Measurements from ENCODE around the gene NOS3. TPM values are rescaled to one million over a fixed set of nuclear protein-coding genes. Genes with fewer than 3 reads are reported as not detected.

Gene NOS3
- total and polyA plus RNA-seq, 2 experiments from 2014 or later, result 2.6 to 6.1 TPM

DNA sequence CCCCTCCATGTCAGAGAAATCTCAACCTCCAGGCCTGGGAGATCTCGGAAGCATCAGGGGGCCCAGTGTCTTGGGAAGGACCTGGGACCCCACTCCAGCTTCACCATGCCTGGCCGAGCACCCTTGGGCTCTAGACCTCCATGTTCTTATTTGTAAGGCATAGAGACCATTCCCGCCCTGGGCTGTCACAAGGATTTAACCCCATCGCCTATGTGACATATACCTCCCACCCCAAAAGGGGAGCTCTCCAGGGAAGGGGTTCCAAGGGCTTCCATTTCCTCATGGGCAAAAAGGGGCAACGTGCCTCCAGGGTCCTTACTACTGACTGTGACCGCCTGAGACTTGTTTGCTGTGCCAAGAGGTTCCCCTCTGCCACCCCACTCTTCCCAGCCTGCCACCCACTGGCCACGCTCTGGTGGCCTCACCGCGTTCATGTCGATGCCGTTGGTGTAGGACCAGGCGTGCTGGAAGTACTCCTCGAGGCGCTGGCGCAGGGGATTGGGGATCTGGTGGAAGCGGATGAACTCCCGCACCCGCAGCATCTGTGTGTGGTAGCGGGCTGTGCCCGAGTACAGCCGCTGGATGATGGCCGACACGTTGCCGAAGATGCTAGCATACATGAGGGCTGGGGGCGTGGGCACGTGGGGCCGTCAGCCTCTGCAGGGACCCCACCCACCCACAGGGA is 40.2 kb upstream of the NOS3 start:
- Histone ChIP-seq H3K79me2 (replicated peaks; ENCODE audit: insufficient read depth) (no peaks in the 10 kb centered on the region), H3K36me3 (ENCODE audit: insufficient read depth) (no peaks in the 10 kb centered on the region), H3F3A (replicated peaks; ENCODE audit: low read depth) (0 out of 2 replicates have a peak, but pooled peaks cover 3% of the 10 kb centered on the region), H3K4me3 (no peak overlapping the region), H3K27me3 (ENCODE audit: insufficient read depth) (peaks cover 15% of the 10 kb centered on the region), H4K20me1 (replicated peaks; ENCODE audit: insufficient read depth) (no peaks in the 10 kb centered on the region; the same call in 1 of the 2 replicates), H3K27ac (ENCODE audit: low read depth) (no peak overlapping the region), H2AFZ (no peak overlapping the region), H3K4me2 (no peak overlapping the region), H3K9me2 (ENCODE audit: insufficient read depth) (no peaks in the 10 kb centered on the region), H3K4me1 (ENCODE audit: insufficient read depth) (peaks cover 23% of the 10 kb centered on the region)
- no peak for ATAC-seq
- peaks cover 36% of the 10 kb centered on the region for H3K4me1 Mint-ChIP-seq
- no peak for DNase-seq (ENCODE audit: low spot score)
- no peak overlapping the region for H3K4me3 Mint-ChIP-seq
- peaks cover 17% of the 10 kb centered on the region for H3K27me3 Mint-ChIP-seq (ENCODE audit: insufficient read depth, low read depth, poor library complexity)
- H3K9me3 Mint-ChIP-seq, result no peaks in the 10 kb centered on the region
- no peaks in the 10 kb centered on the region for H3K36me3 Mint-ChIP-seq (ENCODE audit: low read depth)
- H3K27ac Mint-ChIP-seq, result no peak overlapping the region
- TF ChIP-seq, protein P1, sequence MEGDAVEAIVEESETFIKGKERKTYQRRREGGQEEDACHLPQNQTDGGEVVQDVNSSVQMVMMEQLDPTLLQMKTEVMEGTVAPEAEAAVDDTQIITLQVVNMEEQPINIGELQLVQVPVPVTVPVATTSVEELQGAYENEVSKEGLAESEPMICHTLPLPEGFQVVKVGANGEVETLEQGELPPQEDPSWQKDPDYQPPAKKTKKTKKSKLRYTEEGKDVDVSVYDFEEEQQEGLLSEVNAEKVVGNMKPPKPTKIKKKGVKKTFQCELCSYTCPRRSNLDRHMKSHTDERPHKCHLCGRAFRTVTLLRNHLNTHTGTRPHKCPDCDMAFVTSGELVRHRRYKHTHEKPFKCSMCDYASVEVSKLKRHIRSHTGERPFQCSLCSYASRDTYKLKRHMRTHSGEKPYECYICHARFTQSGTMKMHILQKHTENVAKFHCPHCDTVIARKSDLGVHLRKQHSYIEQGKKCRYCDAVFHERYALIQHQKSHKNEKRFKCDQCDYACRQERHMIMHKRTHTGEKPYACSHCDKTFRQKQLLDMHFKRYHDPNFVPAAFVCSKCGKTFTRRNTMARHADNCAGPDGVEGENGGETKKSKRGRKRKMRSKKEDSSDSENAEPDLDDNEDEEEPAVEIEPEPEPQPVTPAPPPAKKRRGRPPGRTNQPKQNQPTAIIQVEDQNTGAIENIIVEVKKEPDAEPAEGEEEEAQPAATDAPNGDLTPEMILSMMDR (conservative IDR thresholded peaks at IDR 0.05; ENCODE audit: low read depth in 2 of 2), result no peak
- TF ChIP-seq EZH2 (IDR thresholded peaks at IDR 0.05; ENCODE audit: low read depth, unreplicated experiment) (no peak), CREB1 (CRISPR knock-in tag; IDR thresholded peaks at IDR 0.05; ENCODE audit: low read depth) (no peak), EZH2phosphoT487 (IDR thresholded peaks at IDR 0.05; ENCODE audit: unreplicated experiment) (no peak), ZNF331 (CRISPR knock-in tag; IDR thresholded peaks at IDR 0.05; ENCODE audit: low read depth) (no peak), NANOG (IDR thresholded peaks at IDR 0.05; ENCODE audit: borderline replicate concordance) (no peak), ZNF114 (CRISPR knock-in tag; IDR thresholded peaks at IDR 0.05) (no peak), STAT1 (IDR thresholded peaks at IDR 0.05; ENCODE audit: unreplicated experiment) (no peak), POLR2AphosphoS5 (IDR thresholded peaks at IDR 0.05; ENCODE audit: low read depth) (no peak), JUNB (IDR thresholded peaks at IDR 0.05; ENCODE audit: unreplicated experiment) (no peak)
- TF ChIP-seq, protein P2, sequence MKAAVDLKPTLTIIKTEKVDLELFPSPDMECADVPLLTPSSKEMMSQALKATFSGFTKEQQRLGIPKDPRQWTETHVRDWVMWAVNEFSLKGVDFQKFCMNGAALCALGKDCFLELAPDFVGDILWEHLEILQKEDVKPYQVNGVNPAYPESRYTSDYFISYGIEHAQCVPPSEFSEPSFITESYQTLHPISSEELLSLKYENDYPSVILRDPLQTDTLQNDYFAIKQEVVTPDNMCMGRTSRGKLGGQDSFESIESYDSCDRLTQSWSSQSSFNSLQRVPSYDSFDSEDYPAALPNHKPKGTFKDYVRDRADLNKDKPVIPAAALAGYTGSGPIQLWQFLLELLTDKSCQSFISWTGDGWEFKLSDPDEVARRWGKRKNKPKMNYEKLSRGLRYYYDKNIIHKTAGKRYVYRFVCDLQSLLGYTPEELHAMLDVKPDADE (IDR thresholded peaks at IDR 0.05), result no peak
- TF ChIP-seq, protein P3, sequence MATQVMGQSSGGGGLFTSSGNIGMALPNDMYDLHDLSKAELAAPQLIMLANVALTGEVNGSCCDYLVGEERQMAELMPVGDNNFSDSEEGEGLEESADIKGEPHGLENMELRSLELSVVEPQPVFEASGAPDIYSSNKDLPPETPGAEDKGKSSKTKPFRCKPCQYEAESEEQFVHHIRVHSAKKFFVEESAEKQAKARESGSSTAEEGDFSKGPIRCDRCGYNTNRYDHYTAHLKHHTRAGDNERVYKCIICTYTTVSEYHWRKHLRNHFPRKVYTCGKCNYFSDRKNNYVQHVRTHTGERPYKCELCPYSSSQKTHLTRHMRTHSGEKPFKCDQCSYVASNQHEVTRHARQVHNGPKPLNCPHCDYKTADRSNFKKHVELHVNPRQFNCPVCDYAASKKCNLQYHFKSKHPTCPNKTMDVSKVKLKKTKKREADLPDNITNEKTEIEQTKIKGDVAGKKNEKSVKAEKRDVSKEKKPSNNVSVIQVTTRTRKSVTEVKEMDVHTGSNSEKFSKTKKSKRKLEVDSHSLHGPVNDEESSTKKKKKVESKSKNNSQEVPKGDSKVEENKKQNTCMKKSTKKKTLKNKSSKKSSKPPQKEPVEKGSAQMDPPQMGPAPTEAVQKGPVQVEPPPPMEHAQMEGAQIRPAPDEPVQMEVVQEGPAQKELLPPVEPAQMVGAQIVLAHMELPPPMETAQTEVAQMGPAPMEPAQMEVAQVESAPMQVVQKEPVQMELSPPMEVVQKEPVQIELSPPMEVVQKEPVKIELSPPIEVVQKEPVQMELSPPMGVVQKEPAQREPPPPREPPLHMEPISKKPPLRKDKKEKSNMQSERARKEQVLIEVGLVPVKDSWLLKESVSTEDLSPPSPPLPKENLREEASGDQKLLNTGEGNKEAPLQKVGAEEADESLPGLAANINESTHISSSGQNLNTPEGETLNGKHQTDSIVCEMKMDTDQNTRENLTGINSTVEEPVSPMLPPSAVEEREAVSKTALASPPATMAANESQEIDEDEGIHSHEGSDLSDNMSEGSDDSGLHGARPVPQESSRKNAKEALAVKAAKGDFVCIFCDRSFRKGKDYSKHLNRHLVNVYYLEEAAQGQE (IDR thresholded peaks at IDR 0.05; ENCODE audit: unreplicated experiment), result no peak
- TF ChIP-seq, protein P4, sequence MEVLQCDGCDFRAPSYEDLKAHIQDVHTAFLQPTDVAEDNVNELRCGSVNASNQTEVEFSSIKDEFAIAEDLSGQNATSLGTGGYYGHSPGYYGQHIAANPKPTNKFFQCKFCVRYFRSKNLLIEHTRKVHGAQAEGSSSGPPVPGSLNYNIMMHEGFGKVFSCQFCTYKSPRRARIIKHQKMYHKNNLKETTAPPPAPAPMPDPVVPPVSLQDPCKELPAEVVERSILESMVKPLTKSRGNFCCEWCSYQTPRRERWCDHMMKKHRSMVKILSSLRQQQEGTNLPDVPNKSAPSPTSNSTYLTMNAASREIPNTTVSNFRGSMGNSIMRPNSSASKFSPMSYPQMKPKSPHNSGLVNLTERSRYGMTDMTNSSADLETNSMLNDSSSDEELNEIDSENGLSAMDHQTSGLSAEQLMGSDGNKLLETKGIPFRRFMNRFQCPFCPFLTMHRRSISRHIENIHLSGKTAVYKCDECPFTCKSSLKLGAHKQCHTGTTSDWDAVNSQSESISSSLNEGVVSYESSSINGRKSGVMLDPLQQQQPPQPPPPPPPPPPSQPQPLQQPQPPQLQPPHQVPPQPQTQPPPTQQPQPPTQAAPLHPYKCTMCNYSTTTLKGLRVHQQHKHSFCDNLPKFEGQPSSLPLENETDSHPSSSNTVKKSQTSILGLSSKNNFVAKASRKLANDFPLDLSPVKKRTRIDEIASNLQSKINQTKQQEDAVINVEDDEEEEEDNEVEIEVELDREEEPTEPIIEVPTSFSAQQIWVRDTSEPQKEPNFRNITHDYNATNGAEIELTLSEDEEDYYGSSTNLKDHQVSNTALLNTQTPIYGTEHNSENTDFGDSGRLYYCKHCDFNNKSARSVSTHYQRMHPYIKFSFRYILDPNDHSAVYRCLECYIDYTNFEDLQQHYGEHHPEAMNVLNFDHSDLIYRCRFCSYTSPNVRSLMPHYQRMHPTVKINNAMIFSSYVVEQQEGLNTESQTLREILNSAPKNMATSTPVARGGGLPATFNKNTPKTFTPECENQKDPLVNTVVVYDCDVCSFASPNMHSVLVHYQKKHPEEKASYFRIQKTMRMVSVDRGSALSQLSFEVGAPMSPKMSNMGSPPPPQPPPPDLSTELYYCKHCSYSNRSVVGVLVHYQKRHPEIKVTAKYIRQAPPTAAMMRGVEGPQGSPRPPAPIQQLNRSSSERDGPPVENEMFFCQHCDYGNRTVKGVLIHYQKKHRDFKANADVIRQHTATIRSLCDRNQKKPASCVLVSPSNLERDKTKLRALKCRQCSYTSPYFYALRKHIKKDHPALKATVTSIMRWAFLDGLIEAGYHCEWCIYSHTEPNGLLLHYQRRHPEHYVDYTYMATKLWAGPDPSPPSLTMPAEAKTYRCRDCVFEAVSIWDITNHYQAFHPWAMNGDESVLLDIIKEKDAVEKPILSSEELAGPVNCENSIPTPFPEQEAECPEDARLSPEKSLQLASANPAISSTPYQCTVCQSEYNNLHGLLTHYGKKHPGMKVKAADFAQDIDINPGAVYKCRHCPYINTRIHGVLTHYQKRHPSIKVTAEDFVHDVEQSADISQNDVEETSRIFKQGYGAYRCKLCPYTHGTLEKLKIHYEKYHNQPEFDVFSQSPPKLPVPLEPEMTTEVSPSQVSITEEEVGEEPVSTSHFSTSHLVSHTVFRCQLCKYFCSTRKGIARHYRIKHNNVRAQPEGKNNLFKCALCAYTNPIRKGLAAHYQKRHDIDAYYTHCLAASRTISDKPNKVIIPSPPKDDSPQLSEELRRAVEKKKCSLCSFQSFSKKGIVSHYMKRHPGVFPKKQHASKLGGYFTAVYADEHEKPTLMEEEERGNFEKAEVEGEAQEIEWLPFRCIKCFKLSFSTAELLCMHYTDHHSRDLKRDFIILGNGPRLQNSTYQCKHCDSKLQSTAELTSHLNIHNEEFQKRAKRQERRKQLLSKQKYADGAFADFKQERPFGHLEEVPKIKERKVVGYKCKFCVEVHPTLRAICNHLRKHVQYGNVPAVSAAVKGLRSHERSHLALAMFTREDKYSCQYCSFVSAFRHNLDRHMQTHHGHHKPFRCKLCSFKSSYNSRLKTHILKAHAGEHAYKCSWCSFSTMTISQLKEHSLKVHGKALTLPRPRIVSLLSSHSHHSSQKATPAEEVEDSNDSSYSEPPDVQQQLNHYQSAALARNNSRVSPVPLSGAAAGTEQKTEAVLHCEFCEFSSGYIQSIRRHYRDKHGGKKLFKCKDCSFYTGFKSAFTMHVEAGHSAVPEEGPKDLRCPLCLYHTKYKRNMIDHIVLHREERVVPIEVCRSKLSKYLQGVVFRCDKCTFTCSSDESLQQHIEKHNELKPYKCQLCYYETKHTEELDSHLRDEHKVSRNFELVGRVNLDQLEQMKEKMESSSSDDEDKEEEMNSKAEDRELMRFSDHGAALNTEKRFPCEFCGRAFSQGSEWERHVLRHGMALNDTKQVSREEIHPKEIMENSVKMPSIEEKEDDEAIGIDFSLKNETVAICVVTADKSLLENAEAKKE (CRISPR knock-in tag; IDR thresholded peaks at IDR 0.05), result no peak

Measured in GM23338 (cell line).